WERI-Rb-1 (cell line): Measurements from ENCODE around the gene AGAP1.

Experiments used
- DNase-seq: peaks from one replicate; pipeline ENCODE4 v3.0.0-alpha.2; 2020
- H3K27ac ChIP-seq: fragments of 250-450 bp; sonication (Bioruptor Pico); 2 replicates; pipeline ENCODE4 v1.5.1; 2020; ENCODE audit warnings: mild to moderate bottlenecking, moderate library complexity
- H3K27me3 ChIP-seq: fragments of 250-450 bp; sonication (Bioruptor Pico); 2 replicates; pipeline ENCODE4 v1.5.1; 2021; ENCODE audit warnings: mild to moderate bottlenecking, low read depth, moderate library complexity; ENCODE audit not compliant: insufficient read depth, severe bottlenecking
- H3K36me3 ChIP-seq: fragments of 250-450 bp; sonication (Bioruptor Pico); 2 replicates; pipeline ENCODE4 v1.5.1; 2020; ENCODE audit warnings: mild to moderate bottlenecking, moderate library complexity
- H3K4me3 ChIP-seq: 2 replicates; pipeline ENCODE4 v1.5.1; 2011; ENCODE audit warnings: low read depth, mild to moderate bottlenecking, control low read depth, low read length
- H3K9me3 ChIP-seq: fragments of 250-450 bp; sonication (Bioruptor Pico); 2 replicates; pipeline ENCODE4 v1.5.1; 2021; ENCODE audit warnings: mild to moderate bottlenecking, moderate library complexity; ENCODE audit not compliant: severe bottlenecking
- CTCF ChIP-seq: IDR thresholded peaks from 2 replicates; pipeline ENCODE4 v1.5.1; 2011; ENCODE audit warnings: low read depth, mild to moderate bottlenecking, control low read depth, inconsistent platforms, low read length

AGAP1 gene

GRCh38 chr2:235539773-235540172, 45.9 kb downstream of the AGAP1 start:
- no peak overlapping the region for H3K4me3 ChIP-seq
- H3K27me3 ChIP-seq = no peaks in the 10 kb centered on the region
- no peak for DNase-seq
- H3K9me3 ChIP-seq = no peaks in the 10 kb centered on the region
- H3K27ac ChIP-seq = no peak overlapping the region
- peak; percentile 14; the same call in 1 of the 2 replicates for TF ChIP-seq CTCF
- H3K36me3 ChIP-seq = no peaks in the 10 kb centered on the region

- TF ChIP-seq CTCF = no peak
Measured at GRCh38 chr2:235541016-235541415, 47.2 kb downstream of the AGAP1 start.

GRCh38 chr2:235541838-235542549, 48.2 kb downstream of the AGAP1 start:
- DNase-seq = no peak
- no peaks in the 10 kb centered on the region for H3K27me3 ChIP-seq
- no peak overlapping the region for H3K4me3 ChIP-seq
- H3K27ac ChIP-seq = no peak overlapping the region
- no peaks in the 10 kb centered on the region for H3K36me3 ChIP-seq
- no peak for TF ChIP-seq CTCF
- no peaks in the 10 kb centered on the region for H3K9me3 ChIP-seq

More at GRCh38 chr2:235541016-235541415, 47.2 kb downstream of the AGAP1 start:
- DNase-seq = peak; percentile 19
- Histone ChIP-seq H3K27ac (no peak overlapping the region), H3K27me3 (no peaks in the 10 kb centered on the region), H3K4me3 (no peak overlapping the region), H3K9me3 (no peaks in the 10 kb centered on the region), H3K36me3 (no peaks in the 10 kb centered on the region)

- no peak for DNase-seq
- no peak overlapping the region for H3K27ac ChIP-seq
- H3K27me3 ChIP-seq = no peaks in the 10 kb centered on the region
- H3K9me3 ChIP-seq = no peaks in the 10 kb centered on the region
- TF ChIP-seq CTCF = no peak
- H3K36me3 ChIP-seq = no peaks in the 10 kb centered on the region
- H3K4me3 ChIP-seq = no peak overlapping the region
Measured at GRCh38 chr2:235542733-235543127, 48.9 kb downstream of the AGAP1 start.

- H3K9me3 ChIP-seq = no peaks in the 10 kb centered on the region
- H3K27ac ChIP-seq = no peak overlapping the region
- no peaks in the 10 kb centered on the region for H3K27me3 ChIP-seq
- H3K36me3 ChIP-seq = no peaks in the 10 kb centered on the region
- no peak for DNase-seq
- no peak for TF ChIP-seq CTCF
- H3K4me3 ChIP-seq = no peak overlapping the region
Measured at GRCh38 chr2:235543128-235543750, 49.4 kb downstream of the AGAP1 start.
